OCI-M1 (cell line): ENCODE data around the gene WNT8B.

Experiments
- DNase-seq: peaks from one replicate; lab custom pipeline; 2025; lab: John Stamatoyannopoulos, UW

The WNT8B gene

GRCh38 chr10:100462709-100463108 lies at the start of gene WNT8B:
TSS of gene WNT8B (plus strand) at chr10:100463009. CDS start at chr10:100463169, 160 bp downstream.
- no peak for DNase-seq

GRCh38 chr10:100413173-100413572 lies 49.6 kb upstream of the WNT8B start:
- DNase-seq: no peak

GRCh38 chr10:100419911-100420449 lies 42.8 kb upstream of the WNT8B start:
- peak; percentile 46 for DNase-seq

GRCh38 chr10:100427374-100427773 lies 35.4 kb upstream of the WNT8B start:
- DNase-seq: no peak

- DNase-seq: peak; percentile 98
Measured at GRCh38 chr10:100433253-100434240, 29.3 kb upstream of the WNT8B start.

GRCh38 chr10:100436255-100436654 lies 26.6 kb upstream of the WNT8B start:
- no peak for DNase-seq

GRCh38 chr10:100438674-100439315 lies 24.0 kb upstream of the WNT8B start:
- no peak for DNase-seq

GRCh38 chr10:100442548-100442947 lies 20.3 kb upstream of the WNT8B start:
- DNase-seq: no peak

GRCh38 chr10:100446130-100446761 lies 16.6 kb upstream of the WNT8B start:
- no peak for DNase-seq

- DNase-seq: no peak
Measured at GRCh38 chr10:100447663-100448062, 15.1 kb upstream of the WNT8B start.

GRCh38 chr10:100448951-100449350 lies 13.9 kb upstream of the WNT8B start:
- DNase-seq: no peak

GRCh38 chr10:100468322-100468721 lies 5.5 kb downstream of the WNT8B start:
- no peak for DNase-seq

GRCh38 chr10:100468978-100469377 lies 6.2 kb downstream of the WNT8B start:
- DNase-seq: no peak

GRCh38 chr10:100469756-100470155 lies 6.9 kb downstream of the WNT8B start:
- DNase-seq: peak; percentile 55

GRCh38 chr10:100470367-100470766 lies 7.6 kb downstream of the WNT8B start:
- DNase-seq: no peak

- DNase-seq: no peak
Measured at GRCh38 chr10:100477970-100478369, 15.2 kb downstream of the WNT8B start.

GRCh38 chr10:100479037-100479436 lies 16.2 kb downstream of the WNT8B start:
- DNase-seq: peak; percentile 58

- no peak for DNase-seq
Measured at GRCh38 chr10:100480002-100480401, 17.2 kb downstream of the WNT8B start.

GRCh38 chr10:100481462-100482081 lies 18.8 kb downstream of the WNT8B start:
- peak; percentile 90 for DNase-seq

GRCh38 chr10:100482181-100482833 lies 19.5 kb downstream of the WNT8B start:
- DNase-seq: peak; percentile 82

GRCh38 chr10:100482834-100483185 lies 20.0 kb downstream of the WNT8B start:
- DNase-seq: no peak
